Measurements from ENCODE around the gene HOXC10. TPM values are rescaled to one million over a fixed set of nuclear protein-coding genes. Genes with fewer than 3 reads are reported as not detected.

Gene HOXC10
- total and polyA plus RNA-seq, 2 donors (not counting 3 experiments of a cell fraction or from before 2014, with no cell fraction given): 0.18 TPM; not detected in 1

GRCh38 chr12:54026640-54027441 is 41.9 kb downstream of the HOXC10 start:
- Histone ChIP-seq H3K4me3 (replicated peaks in 1 of 3; ENCODE audit: insufficient read depth in 1 of 3, low read depth in 1 of 3, low read length in 3 of 3) (no peak overlapping the region), H3K79me2 (ENCODE audit: control insufficient read depth, insufficient read depth, low read length) (no peaks in the 10 kb centered on the region), H3K36me3 (ENCODE audit: control insufficient read depth in 2 of 2, extremely low read depth in 1 of 2, insufficient read depth in 2 of 2, low read length in 2 of 2) (no peaks in the 10 kb centered on the region), H3K9me3 (replicated peaks; ENCODE audit: control insufficient read depth, insufficient read depth, low read length) (no peaks in the 10 kb centered on the region), H4K20me1 (replicated peaks; ENCODE audit: control insufficient read depth, extremely low read depth, insufficient read depth, low read length) (no peaks in the 10 kb centered on the region), H3K27me3 (ENCODE audit: control insufficient read depth in 2 of 2, insufficient read depth in 2 of 2, low read length in 2 of 2) (peaks cover 80 to 96% of the 10 kb centered on the region in 2 experiments), H3K4me2 (ENCODE audit: insufficient read depth, low read length) (no peak overlapping the region), H3K9me1 (replicated peaks; ENCODE audit: control insufficient read depth, extremely low read depth, insufficient read depth, low read length) (no peaks in the 10 kb centered on the region), H3K9ac (replicated peaks; ENCODE audit: extremely low read depth, insufficient read depth, low read length) (no peak overlapping the region), H2AFZ (ENCODE audit: low read depth, low read length) (no peak overlapping the region), H3K4me1 (ENCODE audit: control insufficient read depth, extremely low read depth, insufficient read depth, low read length) (no peaks in the 10 kb centered on the region), H3K27ac (ENCODE audit: insufficient read depth, low read depth, low read length) (no peak overlapping the region)
- BruUV-seq (replicated peaks): no TSS peak
- intact Hi-C loops (cut with micrococcal nuclease) (no loop called here), dilution Hi-C loops (cut with MboI; ENCODE audit: extremely low pct_ligation_motif_present, low sequenced_read_pairs) (no loop called here)
- TF ChIP-seq CTCF (IDR thresholded peaks at IDR 0.05; ENCODE audit: extremely low read depth in 1 of 2, insufficient read depth in 1 of 2, low read depth in 1 of 2, low read length in 2 of 2) (no peak), EZH2 (IDR thresholded peaks at IDR 0.05; ENCODE audit: borderline replicate concordance, low read depth, low read length, severe bottlenecking) (peak; percentile 72)
- FAIRE-seq: no peak
- ChIA-PET CTCF (interaction anchor here (1.2 to 2.6 kb wide), 3 partner anchors 14 to 174 kb away, joined by 3 to 11 read pairs (median 5); no protein-coding TSS in a partner anchor), POLR2A (no interaction called here)
- no peak for DNase-seq (ENCODE audit: low read depth, low spot score)

- dilution Hi-C loops (cut with MboI; ENCODE audit: extremely low pct_ligation_motif_present, low sequenced_read_pairs): no loop called here
- no peak overlapping the region for H3K4me2 ChIP-seq (ENCODE audit: insufficient read depth, low read length)
These were observed 42.5 kb downstream of the HOXC10 start for GRCh38 chr12:54027442-54027786.

More at GRCh38 chr12:54027442-54027786, 42.5 kb downstream of the HOXC10 start:
- H4K20me1 ChIP-seq (replicated peaks; ENCODE audit: control insufficient read depth, extremely low read depth, insufficient read depth, low read length): no peaks in the 10 kb centered on the region
- no peaks in the 10 kb centered on the region for H3K79me2 ChIP-seq (ENCODE audit: control insufficient read depth, insufficient read depth, low read length)
- H3K9me3 ChIP-seq (replicated peaks; ENCODE audit: control insufficient read depth, insufficient read depth, low read length): no peaks in the 10 kb centered on the region
- H3K4me3 ChIP-seq (replicated peaks in 1 of 3; ENCODE audit: insufficient read depth in 1 of 3, low read depth in 1 of 3, low read length in 3 of 3): no peak overlapping the region
- peaks cover 83 to 96% of the 10 kb centered on the region in 2 experiments for H3K27me3 ChIP-seq (ENCODE audit: control insufficient read depth in 2 of 2, insufficient read depth in 2 of 2, low read length in 2 of 2)
- H2AFZ ChIP-seq (ENCODE audit: low read depth, low read length): no peak overlapping the region
- ChIA-PET POLR2A (no interaction called here), CTCF (interaction anchor here (1.2 to 2.6 kb wide), 3 partner anchors 15 to 174 kb away, joined by 3 to 11 read pairs (median 5); no protein-coding TSS in a partner anchor)
- TF ChIP-seq MYC (IDR thresholded peaks at IDR 0.05; ENCODE audit: low read depth, low read length): no peak
- TF ChIP-seq EZH2 (IDR thresholded peaks at IDR 0.05; ENCODE audit: borderline replicate concordance, low read depth, low read length, severe bottlenecking): peak; percentile 1
- FAIRE-seq: no peak
- no peak overlapping the region for H3K9ac ChIP-seq (replicated peaks; ENCODE audit: extremely low read depth, insufficient read depth, low read length)
- no peak for DNase-seq (ENCODE audit: low read depth, low spot score)
- no peak overlapping the region for H3K27ac ChIP-seq (ENCODE audit: insufficient read depth, low read depth, low read length)
- H3K4me1 ChIP-seq (ENCODE audit: control insufficient read depth, extremely low read depth, insufficient read depth, low read length): no peaks in the 10 kb centered on the region
- H3K9me1 ChIP-seq (replicated peaks; ENCODE audit: control insufficient read depth, extremely low read depth, insufficient read depth, low read length): no peaks in the 10 kb centered on the region
- no peaks in the 10 kb centered on the region for H3K36me3 ChIP-seq (ENCODE audit: control insufficient read depth in 2 of 2, extremely low read depth in 1 of 2, insufficient read depth in 2 of 2, low read length in 2 of 2)
- BruUV-seq (replicated peaks): no TSS peak
- intact Hi-C loops (cut with micrococcal nuclease): no loop called here

All from endothelial cell of umbilical vein (primary cell).